WTC11 (cell line): ENCODE data around the gene ATP9A. TPM values are rescaled to one million over a fixed set of nuclear protein-coding genes. Genes with fewer than 3 reads are reported as not detected.

Source experiments
- ATAC-seq: fragments of 200-7000 bp; cut with Tn5 transposase; 2 replicates; pipeline ENCODE4 v1.10.0; 2021; ENCODE audit warnings: mild to moderate bottlenecking, moderate library complexity
- CTCF ChIA-PET: fragments of 300-600 bp; sonication (Branson Sonifier 250); formaldehyde crosslinking; loops from one replicate; lab custom pipeline; 2021; ENCODE audit warnings: antibody characterized with exemption; lab: Charles Lee
- POLR2A ChIA-PET: fragments of 350-600 bp; sonication (Branson Sonifier 250); formaldehyde crosslinking; loops from one replicate; lab custom pipeline; 2021; ENCODE audit warnings: antibody characterized with exemption; lab: Charles Lee
- DNase-seq: peaks from one replicate; pipeline ENCODE4 v3.0.0; 2021; ENCODE audit warnings: low spot score
- H3K27ac Mint-ChIP-seq: 2 replicates; pipeline ENCODE4 v1.8.0; 2021; ENCODE audit warnings: mixed read lengths
- H3K27me3 Mint-ChIP-seq: 2 replicates; pipeline ENCODE4 v1.8.0; 2021; ENCODE audit warnings: low read depth, mild to moderate bottlenecking, moderate library complexity, mixed read lengths
- H3K36me3 Mint-ChIP-seq: 2 replicates; pipeline ENCODE4 v1.8.0; 2021; ENCODE audit warnings: mixed read lengths
- H3K4me1 Mint-ChIP-seq: 2 replicates; pipeline ENCODE4 v1.8.0; 2022; ENCODE audit warnings: mixed read lengths
- H3K4me3 Mint-ChIP-seq: 2 replicates; pipeline ENCODE4 v1.8.0; 2021; ENCODE audit warnings: mild to moderate bottlenecking, moderate library complexity, mixed read lengths
- H3K9me3 Mint-ChIP-seq: 2 replicates; pipeline ENCODE4 v1.8.0; 2021; ENCODE audit warnings: mixed read lengths
- CDX4 ChIP-seq: fragments of 250-450 bp; sonication (Bioruptor Pico); IDR thresholded peaks from 2 replicates; pipeline ENCODE4 v1.9.0; 2021; ENCODE audit warnings: moderate library complexity, mild to moderate bottlenecking, inconsistent platforms, borderline replicate concordance
- CREM ChIP-seq: sonication (generic); formaldehyde crosslinking; IDR thresholded peaks from 2 replicates; pipeline ENCODE4 v1.8.1; 2022; ENCODE audit warnings: mild to moderate bottlenecking, missing genetic modification reagents, moderate library complexity
- E2F4 ChIP-seq: sonication (generic); formaldehyde crosslinking; IDR thresholded peaks from 2 replicates; pipeline ENCODE4 v1.8.1; 2022; ENCODE audit warnings: low read depth, mild to moderate bottlenecking, moderate library complexity, missing genetic modification reagents, borderline replicate concordance
- EMX1 ChIP-seq: fragments of 250-450 bp; sonication (Bioruptor Pico); IDR thresholded peaks from 2 replicates; pipeline ENCODE4 v1.8.0; 2021; ENCODE audit warnings: mild to moderate bottlenecking
- ETV6 ChIP-seq: sonication (generic); formaldehyde crosslinking; IDR thresholded peaks from 2 replicates; pipeline ENCODE4 v1.8.1; 2022; ENCODE audit warnings: mild to moderate bottlenecking, missing genetic modification reagents
- GABPB1 ChIP-seq: sonication (generic); formaldehyde crosslinking; IDR thresholded peaks from 2 replicates; pipeline ENCODE4 v1.8.1; 2023; ENCODE audit warnings: mild to moderate bottlenecking, missing genetic modification reagents
- GRHL2 ChIP-seq: fragments of 250-450 bp; sonication (Bioruptor Pico); IDR thresholded peaks from 2 replicates; pipeline ENCODE4 v1.8.0; 2022; ENCODE audit warnings: mild to moderate bottlenecking, moderate library complexity; ENCODE audit not compliant: insufficient replicate concordance, severe bottlenecking
- IRF2 ChIP-seq: sonication (generic); formaldehyde crosslinking; IDR thresholded peaks from 2 replicates; pipeline ENCODE4 v1.8.0; 2022; ENCODE audit warnings: low read depth, missing genetic modification reagents, borderline replicate concordance
- NFATC4 ChIP-seq: fragments of 250-450 bp; sonication (Bioruptor Pico); IDR thresholded peaks from 2 replicates; pipeline ENCODE4 v1.9.0; 2021; ENCODE audit warnings: mild to moderate bottlenecking
- PRRX2 ChIP-seq: fragments of 250-450 bp; sonication (Bioruptor Pico); IDR thresholded peaks from 2 replicates; pipeline ENCODE4 v1.8.0; 2021; ENCODE audit warnings: mild to moderate bottlenecking
- TEAD1 ChIP-seq: sonication (generic); formaldehyde crosslinking; IDR thresholded peaks from 2 replicates; pipeline ENCODE4 v1.8.0; 2022; ENCODE audit warnings: mild to moderate bottlenecking, missing genetic modification reagents
- TEAD4 ChIP-seq: sonication (generic); formaldehyde crosslinking; IDR thresholded peaks from 2 replicates; pipeline ENCODE4 v1.8.0; 2022; ENCODE audit warnings: mild to moderate bottlenecking, missing genetic modification reagents
- ZNF138 ChIP-seq: sonication (generic); formaldehyde crosslinking; conservative IDR thresholded peaks from 2 replicates; pipeline ENCODE4 v1.8.1; 2022; ENCODE audit warnings: mild to moderate bottlenecking, moderate library complexity, missing genetic modification reagents
- ZNF281 ChIP-seq: sonication (generic); formaldehyde crosslinking; IDR thresholded peaks from 2 replicates; pipeline ENCODE4 v1.8.0; 2023; ENCODE audit warnings: mild to moderate bottlenecking, missing genetic modification reagents
- ZNF416 ChIP-seq: fragments of 250-450 bp; sonication (Bioruptor Pico); IDR thresholded peaks from 2 replicates; pipeline ENCODE4 v1.9.0; 2021; ENCODE audit warnings: mild to moderate bottlenecking, inconsistent platforms
- total RNA-seq: library from RNA; stranded (reverse); gene quantifications from 3 replicates; pipeline ENCODE4 v1.2.3, GENCODE V29; 2021
- TF ChIP-seq, protein P1 (sequence below): fragments of 250-450 bp; sonication (Bioruptor Pico); IDR thresholded peaks from 2 replicates; pipeline ENCODE4 v2.1.2; 2022; ENCODE audit warnings: mild to moderate bottlenecking, moderate library complexity
- TF ChIP-seq, protein P2 (sequence below): sonication (generic); formaldehyde crosslinking; IDR thresholded peaks from 2 replicates; pipeline ENCODE4 v1.8.1; 2022; ENCODE audit warnings: missing genetic modification reagents, borderline replicate concordance
- TF ChIP-seq, protein P3 (sequence below): sonication (generic); formaldehyde crosslinking; IDR thresholded peaks from 2 replicates; pipeline ENCODE4 v1.8.1; 2022; ENCODE audit warnings: low read depth, missing genetic modification reagents, borderline replicate concordance

ATP9A gene
- total RNA-seq, 1 experiment from 2014 or later, result 5.0 TPM

DNA sequence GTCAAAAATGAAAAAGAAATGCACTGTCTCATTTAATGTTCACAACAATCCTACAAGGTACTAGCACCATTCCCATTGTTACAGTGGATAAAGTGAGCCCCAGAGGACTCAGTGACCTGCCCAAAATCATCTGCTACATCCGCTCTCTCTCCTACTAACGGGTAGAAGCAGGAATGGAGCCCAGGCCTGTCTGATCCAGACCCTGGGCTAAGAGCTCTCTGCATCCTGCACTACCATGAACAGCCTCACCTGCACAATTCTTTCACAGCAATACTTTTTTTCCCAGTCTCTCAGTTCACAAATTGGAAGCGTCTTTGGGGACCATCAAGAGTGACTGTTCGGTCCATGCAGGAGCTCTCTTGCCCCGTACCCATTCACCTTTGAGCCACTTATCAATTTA, 31.2 kb downstream of the ATP9A start (continued):
- no peak for TF ChIP-seq ZNF281 (CRISPR knock-in tag)
- TF ChIP-seq CDX4 (CRISPR knock-in tag), result no peak
- TF ChIP-seq, protein P1, sequence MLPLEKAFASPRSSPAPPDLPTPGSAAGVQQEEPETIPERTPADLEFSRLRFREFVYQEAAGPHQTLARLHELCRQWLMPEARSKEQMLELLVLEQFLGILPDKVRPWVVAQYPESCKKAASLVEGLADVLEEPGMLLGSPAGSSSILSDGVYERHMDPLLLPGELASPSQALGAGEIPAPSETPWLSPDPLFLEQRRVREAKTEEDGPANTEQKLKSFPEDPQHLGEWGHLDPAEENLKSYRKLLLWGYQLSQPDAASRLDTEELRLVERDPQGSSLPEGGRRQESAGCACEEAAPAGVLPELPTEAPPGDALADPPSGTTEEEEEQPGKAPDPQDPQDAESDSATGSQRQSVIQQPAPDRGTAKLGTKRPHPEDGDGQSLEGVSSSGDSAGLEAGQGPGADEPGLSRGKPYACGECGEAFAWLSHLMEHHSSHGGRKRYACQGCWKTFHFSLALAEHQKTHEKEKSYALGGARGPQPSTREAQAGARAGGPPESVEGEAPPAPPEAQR, result no peak
- no peak for TF ChIP-seq ZNF138
- TF ChIP-seq TEAD1 (CRISPR knock-in tag), result no peak
- TF ChIP-seq, protein P2, sequence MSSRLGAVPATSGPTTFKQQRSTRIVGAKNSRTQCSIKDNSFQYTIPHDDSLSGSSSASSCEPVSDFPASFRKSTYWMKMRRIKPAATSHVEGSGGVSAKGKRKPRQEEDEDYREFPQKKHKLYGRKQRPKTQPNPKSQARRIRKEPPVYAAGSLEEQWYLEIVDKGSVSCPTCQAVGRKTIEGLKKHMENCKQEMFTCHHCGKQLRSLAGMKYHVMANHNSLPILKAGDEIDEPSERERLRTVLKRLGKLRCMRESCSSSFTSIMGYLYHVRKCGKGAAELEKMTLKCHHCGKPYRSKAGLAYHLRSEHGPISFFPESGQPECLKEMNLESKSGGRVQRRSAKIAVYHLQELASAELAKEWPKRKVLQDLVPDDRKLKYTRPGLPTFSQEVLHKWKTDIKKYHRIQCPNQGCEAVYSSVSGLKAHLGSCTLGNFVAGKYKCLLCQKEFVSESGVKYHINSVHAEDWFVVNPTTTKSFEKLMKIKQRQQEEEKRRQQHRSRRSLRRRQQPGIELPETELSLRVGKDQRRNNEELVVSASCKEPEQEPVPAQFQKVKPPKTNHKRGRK, result no peak
- TF ChIP-seq PRRX2 (CRISPR knock-in tag), result no peak
- no peak for TF ChIP-seq NFATC4 (CRISPR knock-in tag)

GRCh38 chr20:51735728-51736600, 32.2 kb downstream of the ATP9A start:
- H3K27me3 Mint-ChIP-seq, result no peaks in the 10 kb centered on the region
- DNase-seq, result no peak
- H3K4me3 Mint-ChIP-seq, result no peak overlapping the region
- H3K36me3 Mint-ChIP-seq, result no peaks in the 10 kb centered on the region
- ATAC-seq, result no peak; the same call in 1 of the 2 replicates
- H3K27ac Mint-ChIP-seq, result no peak overlapping the region
- TF ChIP-seq ETV6 (CRISPR knock-in tag) (no peak), GABPB1 (CRISPR knock-in tag) (0 out of 2 replicates have a peak, but pooled peaks have one; percentile 17)
- H3K9me3 Mint-ChIP-seq, result no peaks in the 10 kb centered on the region
- CTCF ChIA-PET, result interaction anchor here (2.0 kb wide), 1 partner anchor 23 kb away, joined by 7 read pairs; no protein-coding TSS in a partner anchor
- H3K4me1 Mint-ChIP-seq, result peaks cover 10% of the 10 kb centered on the region
- POLR2A ChIA-PET, result no interaction called here

- no peak overlapping the region for H3K4me3 Mint-ChIP-seq
- DNase-seq (no peak), ATAC-seq (no peak)
- H3K9me3 Mint-ChIP-seq, result no peaks in the 10 kb centered on the region
- H3K27ac Mint-ChIP-seq, result no peak overlapping the region
- H3K36me3 Mint-ChIP-seq, result no peaks in the 10 kb centered on the region
- ChIA-PET CTCF (interaction anchor here (2.0 kb wide), 1 partner anchor 22 kb away, joined by 7 read pairs; no protein-coding TSS in a partner anchor), POLR2A (no interaction called here)
- H3K27me3 Mint-ChIP-seq, result no peaks in the 10 kb centered on the region
- peaks cover 10% of the 10 kb centered on the region for H3K4me1 Mint-ChIP-seq
- no peak for TF ChIP-seq EMX1 (CRISPR knock-in tag)
- no peak for TF ChIP-seq ETV6 (CRISPR knock-in tag)
- TF ChIP-seq IRF2 (CRISPR knock-in tag), result no peak
- TF ChIP-seq TEAD4 (CRISPR knock-in tag), result no peak
- TF ChIP-seq, protein P3, sequence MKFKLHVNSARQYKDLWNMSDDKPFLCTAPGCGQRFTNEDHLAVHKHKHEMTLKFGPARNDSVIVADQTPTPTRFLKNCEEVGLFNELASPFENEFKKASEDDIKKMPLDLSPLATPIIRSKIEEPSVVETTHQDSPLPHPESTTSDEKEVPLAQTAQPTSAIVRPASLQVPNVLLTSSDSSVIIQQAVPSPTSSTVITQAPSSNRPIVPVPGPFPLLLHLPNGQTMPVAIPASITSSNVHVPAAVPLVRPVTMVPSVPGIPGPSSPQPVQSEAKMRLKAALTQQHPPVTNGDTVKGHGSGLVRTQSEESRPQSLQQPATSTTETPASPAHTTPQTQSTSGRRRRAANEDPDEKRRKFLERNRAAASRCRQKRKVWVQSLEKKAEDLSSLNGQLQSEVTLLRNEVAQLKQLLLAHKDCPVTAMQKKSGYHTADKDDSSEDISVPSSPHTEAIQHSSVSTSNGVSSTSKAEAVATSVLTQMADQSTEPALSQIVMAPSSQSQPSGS (CRISPR knock-in tag), result no peak
- TF ChIP-seq ZNF281 (CRISPR knock-in tag), result no peak
- no peak for TF ChIP-seq E2F4
- TF ChIP-seq GRHL2 (CRISPR knock-in tag), result no peak
- TF ChIP-seq ZNF416 (CRISPR knock-in tag), result no peak
- no peak for TF ChIP-seq CREM (CRISPR knock-in tag)
Observed at GRCh38 chr20:51734876-51735720, 33.1 kb downstream of the ATP9A start.
